IMR-90 (cell line): ENCODE measurements around the gene GAMT. TPM values are rescaled to one million over a fixed set of nuclear protein-coding genes. Genes with fewer than 3 reads are reported as not detected.

ENCODE experiments used
- ATAC-seq: fragments of 200-7000 bp; cut with Tn5 transposase; 2 replicates; pipeline ENCODE4 v1.9.1; 2020; ENCODE audit warnings: low read depth, mild to moderate bottlenecking, moderate library complexity
- BruUV-seq: library from RNA; stranded (reverse); fragments of 400-500 nt; replicated peaks from 2 replicates; lab custom pipeline; 2021; lab: Mats Ljungman, UMichigan
- CTCF ChIA-PET: fragments of 300-600 bp; formaldehyde crosslinking; extraction: SDS; loops from one replicate; lab custom pipeline; 2021; ENCODE audit warnings: antibody characterized with exemption; lab: Yijun Ruan, JAX
- POLR2A ChIA-PET: fragments of 300-600 bp; sonication (Branson Sonifier 250); formaldehyde crosslinking; loops from one replicate; lab custom pipeline; 2022; ENCODE audit warnings: antibody characterized with exemption; ENCODE audit not compliant: unreplicated experiment; lab: Charles Lee
- DNase-seq: peaks from one replicate; pipeline ENCODE4 v3.0.0; 2013
- H2AFZ ChIP-seq: replicated peaks from 2 replicates; pipeline ENCODE3; 2013; ENCODE audit warnings: low read length, mild to moderate bottlenecking; ENCODE audit not compliant: poor library complexity
- H2AK5ac ChIP-seq: 2 replicates; pipeline ENCODE4 v1.6.1; 2013; ENCODE audit warnings: low read depth, low read length, inconsistent platforms
- H2AK9ac ChIP-seq: replicated peaks from 2 replicates; pipeline ENCODE3; 2013; ENCODE audit warnings: mild to moderate bottlenecking, low read depth, low read length, moderate library complexity; ENCODE audit not compliant: poor library complexity
- H2BK120ac ChIP-seq: 2 replicates; pipeline ENCODE4 v1.6.1; 2013; ENCODE audit warnings: low read depth, low read length, inconsistent platforms
- H2BK15ac ChIP-seq: 3 replicates; pipeline ENCODE4 v1.6.1; 2013; ENCODE audit warnings: low read depth, low read length, inconsistent platforms
- H2BK20ac ChIP-seq: 2 replicates; pipeline ENCODE4 v1.6.1; 2013; ENCODE audit warnings: low read depth, mild to moderate bottlenecking, inconsistent platforms, low read length, moderate library complexity
- H2BK5ac ChIP-seq: 2 replicates; pipeline ENCODE4 v1.6.1; 2013; ENCODE audit warnings: mild to moderate bottlenecking, low read depth, low read length, inconsistent platforms; ENCODE audit not compliant: poor library complexity, severe bottlenecking
- H3K14ac ChIP-seq: replicated peaks from 2 replicates; pipeline ENCODE4 v1.6.1; 2013; ENCODE audit warnings: low read depth, low read length, inconsistent platforms
- H3K18ac ChIP-seq: 2 replicates; pipeline ENCODE4 v1.6.1; 2013; ENCODE audit warnings: low read depth, low read length, control low read depth
- H3K23ac ChIP-seq: 2 replicates; pipeline ENCODE4 v1.6.1; 2013; ENCODE audit warnings: low read depth, low read length, inconsistent platforms
- H3K27ac ChIP-seq: 2 replicates; pipeline ENCODE4 v1.5.1; 2013; ENCODE audit warnings: mild to moderate bottlenecking, control low read depth, low read length; ENCODE audit not compliant: insufficient read depth
- H3K27me3 ChIP-seq: 2 replicates; pipeline ENCODE4 v1.6.1; 2013; ENCODE audit warnings: low read length; ENCODE audit not compliant: control insufficient read depth, insufficient read depth
- H3K36me3 ChIP-seq: 2 replicates; pipeline ENCODE4 v1.6.1; 2013; ENCODE audit warnings: low read length, mixed read lengths; ENCODE audit not compliant: control insufficient read depth, insufficient read depth
- H3K4ac ChIP-seq: 2 replicates; pipeline ENCODE4 v1.6.1; 2013; ENCODE audit warnings: low read depth, low read length, inconsistent platforms
- H3K4me1 ChIP-seq: 2 replicates; pipeline ENCODE4 v1.6.1; 2013; ENCODE audit warnings: low read length, mixed read lengths; ENCODE audit not compliant: control insufficient read depth, insufficient read depth
- H3K4me2 ChIP-seq: 2 replicates; pipeline ENCODE4 v1.6.1; 2013; ENCODE audit warnings: low read depth, mild to moderate bottlenecking, control low read depth, low read length, moderate library complexity
- H3K4me3 ChIP-seq: 2 replicates; pipeline ENCODE4 v1.5.1; 2013; ENCODE audit warnings: low read depth, mild to moderate bottlenecking, control low read depth, low read length, moderate library complexity; ENCODE audit not compliant: insufficient read depth
- H3K56ac ChIP-seq: 2 replicates; pipeline ENCODE4 v1.6.1; 2013; ENCODE audit warnings: low read length, inconsistent platforms; ENCODE audit not compliant: insufficient read depth; ENCODE audit errors: extremely low read depth
- H3K79me1 ChIP-seq, 2 experiments: 2 replicates each; pipeline ENCODE4 v1.6.1; 2013; ENCODE audit warnings: low read length in 2 of 2, inconsistent platforms in 1 of 2, low read depth in 1 of 2
- H3K9ac ChIP-seq: 2 replicates; pipeline ENCODE4 v1.6.1; 2013; ENCODE audit warnings: low read depth, low read length, control low read depth
- H3K9me1 ChIP-seq: 2 replicates; pipeline ENCODE4 v1.6.1; 2013; ENCODE audit warnings: low read length, inconsistent platforms; ENCODE audit not compliant: insufficient read depth
- H3K9me3 ChIP-seq: 2 replicates; pipeline ENCODE4 v1.6.1; 2013; ENCODE audit warnings: low read length; ENCODE audit not compliant: control insufficient read depth, insufficient read depth
- H4K20me1 ChIP-seq: 2 replicates; pipeline ENCODE4 v1.6.1; 2013; ENCODE audit warnings: low read length, inconsistent platforms; ENCODE audit not compliant: insufficient read depth
- H4K5ac ChIP-seq: 2 replicates; pipeline ENCODE4 v1.6.1; 2013; ENCODE audit warnings: mild to moderate bottlenecking, low read depth, low read length, control low read depth
- H4K8ac ChIP-seq, 2 experiments: 2 replicates each; pipeline ENCODE4 v1.6.1; 2013; ENCODE audit warnings: low read depth in 2 of 2, low read length in 2 of 2, control low read depth in 1 of 2, inconsistent platforms in 1 of 2
- H4K91ac ChIP-seq: 2 replicates; pipeline ENCODE4 v1.6.1; 2013; ENCODE audit warnings: low read depth, low read length, inconsistent platforms; ENCODE audit not compliant: insufficient read depth
- CEBPB ChIP-seq: IDR thresholded peaks from 2 replicates; pipeline ENCODE4 v1.6.1; 2012; ENCODE audit warnings: low read depth, low read length, improper control_type of control experiment
- MAZ ChIP-seq: IDR thresholded peaks from 2 replicates; pipeline ENCODE4 v1.6.1; 2012; ENCODE audit warnings: low read depth, mild to moderate bottlenecking, low read length, improper control_type of control experiment, moderate library complexity, borderline replicate concordance
- NFE2L2 ChIP-seq: fragments of 150-350 bp; IDR thresholded peaks from 2 replicates; pipeline ENCODE4 v1.6.1; 2016; ENCODE audit warnings: low read depth, mild to moderate bottlenecking, low read length
- RCOR1 ChIP-seq: IDR thresholded peaks from 2 replicates; pipeline ENCODE4 v1.6.1; 2012; ENCODE audit warnings: mild to moderate bottlenecking, low read length, improper control_type of control experiment; ENCODE audit not compliant: insufficient replicate concordance
- WGBS, 2 experiments: methylation state at CpG; one replicate each; pipeline versions ENCODE4 v1.1.5 to v1.1.7; 2013; ENCODE audit warnings: missing lambda C conversion rate in 2 of 2; ENCODE audit not compliant: insufficient read length in 1 of 2; ENCODE audit errors: extremely low coverage in 2 of 2; 5-methylcytosine and 5-hydroxymethylcytosine counted together
- dilution Hi-C: fragments of 300-500 bp; cut with HindIII; formaldehyde crosslinking; loops from one replicate; pipeline ENCODE4 v1.14.3; 2018; ENCODE audit warnings: low sequenced_read_pairs; ENCODE audit not compliant: unreplicated experiment
- in situ Hi-C: fragments of 300-500 bp; cut with MboI; formaldehyde crosslinking; loops from 3 replicates; pipeline ENCODE4 v1.14.3; 2019; ENCODE audit warnings: low sequenced_read_pairs, inconsistent platforms, mixed read lengths
- intact Hi-C: fragments of 100-400 bp; cut with micrococcal nuclease; formaldehyde crosslinking; loops from 2 replicates; pipeline ENCODE4 v1.10.0; 2022
- polyA plus RNA-seq, 3 experiments: library from polyadenylated mRNA; depleted of rRNA; stranded (reverse); fragments of >200 nt; gene quantifications; 2 replicates each; pipeline ENCODE4 v1.2.3, GENCODE V29; 2012; ENCODE audit warnings: low replicate concordance in 1 of 3
- total RNA-seq: library from RNA; depleted of rRNA; stranded (reverse); fragments of >200 nt; gene quantifications from 2 replicates; pipeline ENCODE4 v1.2.3, GENCODE V29; 2012
- TF ChIP-seq, protein P1 (sequence below): conservative IDR thresholded peaks from 2 replicates; pipeline ENCODE4 v1.5.1; 2012; ENCODE audit warnings: mild to moderate bottlenecking, low read depth, low read length, improper control_type of control experiment
- TF ChIP-seq, protein P2 (sequence below): fragments of 150-350 bp; IDR thresholded peaks from 2 replicates; pipeline ENCODE4 v1.6.1; 2016; ENCODE audit warnings: low read depth, mild to moderate bottlenecking, low read length, moderate library complexity, borderline replicate concordance

Gene GAMT
- total and polyA plus RNA-seq, 2 of the 4 experiments (the other 2 are of a cell fraction), result 22.8 to 51.8 TPM

DNA sequence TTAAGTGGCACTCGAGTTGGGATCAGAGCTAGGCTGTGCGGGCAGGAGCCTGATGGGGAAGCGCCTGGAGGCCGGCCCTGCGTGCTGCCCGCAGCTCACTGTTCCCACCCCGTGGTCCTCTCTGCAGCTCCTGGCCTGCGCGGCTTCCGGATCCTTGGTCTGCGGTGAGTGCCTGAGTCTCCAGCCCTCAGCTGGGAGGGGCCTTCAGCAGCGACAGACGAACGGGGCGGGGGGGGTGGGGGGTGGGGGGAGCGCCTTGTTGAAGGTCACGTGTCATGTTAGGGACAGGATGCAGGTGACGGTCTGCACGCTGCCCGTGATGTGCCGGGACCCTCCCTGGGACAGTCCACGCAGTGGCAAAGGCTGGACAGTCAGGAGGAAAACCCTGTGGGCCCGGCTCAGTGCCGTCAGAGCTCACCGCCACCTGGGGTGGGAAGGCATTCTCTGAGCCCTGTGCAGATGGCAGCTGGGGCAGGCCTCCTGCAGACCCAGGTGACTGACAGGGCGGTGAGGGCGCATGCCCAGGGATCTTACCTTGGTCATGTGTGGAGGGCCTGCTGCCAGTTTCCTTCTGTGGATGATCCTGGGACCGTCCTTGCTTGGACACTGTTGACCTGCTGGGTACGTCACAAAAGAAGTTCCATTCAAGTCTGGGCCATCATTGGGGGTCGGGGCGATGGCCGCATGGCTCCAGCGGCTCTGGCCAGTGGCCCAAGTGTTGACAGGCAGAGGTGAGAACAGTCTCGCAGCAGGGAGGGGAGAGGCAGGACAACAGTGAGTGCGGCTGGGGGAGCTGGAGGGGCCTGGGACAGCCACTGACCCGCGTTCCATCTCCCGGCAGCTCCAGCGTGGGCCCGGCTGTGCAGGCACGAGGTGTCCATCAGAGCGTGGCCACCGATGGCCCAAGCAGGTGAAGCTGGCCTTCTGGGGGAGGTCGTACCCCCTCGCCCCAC lies 13.4 kb downstream of the GAMT start:
- TF ChIP-seq MAZ (no peak), CEBPB (no peak), NFE2L2 (no peak), RCOR1 (no peak)
- TF ChIP-seq, protein P1, sequence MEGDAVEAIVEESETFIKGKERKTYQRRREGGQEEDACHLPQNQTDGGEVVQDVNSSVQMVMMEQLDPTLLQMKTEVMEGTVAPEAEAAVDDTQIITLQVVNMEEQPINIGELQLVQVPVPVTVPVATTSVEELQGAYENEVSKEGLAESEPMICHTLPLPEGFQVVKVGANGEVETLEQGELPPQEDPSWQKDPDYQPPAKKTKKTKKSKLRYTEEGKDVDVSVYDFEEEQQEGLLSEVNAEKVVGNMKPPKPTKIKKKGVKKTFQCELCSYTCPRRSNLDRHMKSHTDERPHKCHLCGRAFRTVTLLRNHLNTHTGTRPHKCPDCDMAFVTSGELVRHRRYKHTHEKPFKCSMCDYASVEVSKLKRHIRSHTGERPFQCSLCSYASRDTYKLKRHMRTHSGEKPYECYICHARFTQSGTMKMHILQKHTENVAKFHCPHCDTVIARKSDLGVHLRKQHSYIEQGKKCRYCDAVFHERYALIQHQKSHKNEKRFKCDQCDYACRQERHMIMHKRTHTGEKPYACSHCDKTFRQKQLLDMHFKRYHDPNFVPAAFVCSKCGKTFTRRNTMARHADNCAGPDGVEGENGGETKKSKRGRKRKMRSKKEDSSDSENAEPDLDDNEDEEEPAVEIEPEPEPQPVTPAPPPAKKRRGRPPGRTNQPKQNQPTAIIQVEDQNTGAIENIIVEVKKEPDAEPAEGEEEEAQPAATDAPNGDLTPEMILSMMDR, result no peak
- TF ChIP-seq, protein P2, sequence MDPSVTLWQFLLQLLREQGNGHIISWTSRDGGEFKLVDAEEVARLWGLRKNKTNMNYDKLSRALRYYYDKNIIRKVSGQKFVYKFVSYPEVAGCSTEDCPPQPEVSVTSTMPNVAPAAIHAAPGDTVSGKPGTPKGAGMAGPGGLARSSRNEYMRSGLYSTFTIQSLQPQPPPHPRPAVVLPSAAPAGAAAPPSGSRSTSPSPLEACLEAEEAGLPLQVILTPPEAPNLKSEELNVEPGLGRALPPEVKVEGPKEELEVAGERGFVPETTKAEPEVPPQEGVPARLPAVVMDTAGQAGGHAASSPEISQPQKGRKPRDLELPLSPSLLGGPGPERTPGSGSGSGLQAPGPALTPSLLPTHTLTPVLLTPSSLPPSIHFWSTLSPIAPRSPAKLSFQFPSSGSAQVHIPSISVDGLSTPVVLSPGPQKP, result no peak
- Histone ChIP-seq H4K8ac (no peak overlapping the region), H2AK5ac (no peak overlapping the region), H4K5ac (no peak overlapping the region), H3K14ac (no peak overlapping the region), H3K4me3 (no peak overlapping the region), H3K9me3 (no peaks in the 10 kb centered on the region), H3K23ac (no peak overlapping the region), H2BK20ac (no peak overlapping the region), H3K79me1 (peaks cover 9 to 44% of the 10 kb centered on the region in 2 experiments; a peak in 3 of 4 replicates), H4K20me1 (peaks cover 5% of the 10 kb centered on the region), H3K27ac (no peak overlapping the region), H3K56ac (no peak overlapping the region), H2BK15ac (no peak overlapping the region), H3K27me3 (no peaks in the 10 kb centered on the region), H3K4ac (no peak overlapping the region), H2BK5ac (no peak overlapping the region), H2AK9ac (no peak overlapping the region), H3K36me3 (peaks cover 20% of the 10 kb centered on the region), H3K9ac (no peak overlapping the region), H3K18ac (no peak overlapping the region), H4K91ac (no peak overlapping the region), H3K4me2 (no peak overlapping the region), H2AFZ (no peak overlapping the region), H3K9me1 (peaks cover 4% of the 10 kb centered on the region; the same call in 1 of the 2 replicates), H2BK120ac (no peak overlapping the region), H3K4me1 (no peaks in the 10 kb centered on the region)
- ChIA-PET CTCF (no interaction called here), POLR2A (no interaction called here)
- 82% methylated on average over 6 of the region's 45 CpGs; no CpG with 5 or more reads in 1 of the 2 experiments for WGBS, 2 experiments
- intact Hi-C loops (no loop called here), dilution Hi-C loops (no loop called here), in situ Hi-C loops (no loop called here)
- DNase-seq (no peak), ATAC-seq (no peak)
- BruUV-seq, result no TSS peak
